Gastroesophageal sphincter (tissue), 3 donors: ENCODE measurements around the gene MRPS23.

Experiments
- CTCF ChIP-seq, 4 experiments: fragments of 200-600 bp in 2 of 4; fragments of 450-650 bp in 2 of 4; sonication (generic) in 1 of 4; IDR thresholded peaks; one replicate each; pipeline ENCODE4 v1.5.1; 2017 to 2019; ENCODE audit warnings: antibody characterized with exemption in 4 of 4, mild to moderate bottlenecking in 2 of 4, moderate library complexity in 2 of 4
- EP300 ChIP-seq: sonication (generic); formaldehyde crosslinking; IDR thresholded peaks from one replicate; pipeline ENCODE4 v1.6.1; 2017; ENCODE audit warnings: antibody characterized with exemption, mild to moderate bottlenecking
- POLR2A ChIP-seq, 2 donors: fragments of 450-650 bp; IDR thresholded peaks; one replicate each; pipeline ENCODE4 v1.6.1; 2017; ENCODE audit warnings: antibody characterized with exemption in 2 of 2, mild to moderate bottlenecking in 2 of 2, moderate library complexity in 1 of 2
- POLR2AphosphoS5 ChIP-seq: sonication (generic); formaldehyde crosslinking; IDR thresholded peaks from one replicate; pipeline ENCODE4 v1.6.1; 2017; ENCODE audit warnings: antibody characterized with exemption

- TF ChIP-seq CTCF (IDR thresholded peaks at IDR 0.05) (no peak), EP300 (no peak), POLR2A (IDR thresholded peaks at IDR 0.05) (no peak), POLR2AphosphoS5 (no peak)
Measured at GRCh38 chr17:57868910-57869616, 19.2 kb upstream of the MRPS23 start.
